ENCODE results near the gene LCE1C. TPM values are rescaled to one million over a fixed set of nuclear protein-coding genes. Genes with fewer than 3 reads are reported as not detected.

The LCE1C gene
- total RNA-seq, 1 experiment from 2014 or later = not detected

- H3K4me3 Mint-ChIP-seq = no peak overlapping the region
- CTCF ChIA-PET = no interaction called here
Measured at GRCh38 chr1:152777510-152778137, 28.8 kb downstream of the LCE1C start.

GRCh38 chr1:152776361-152776760 is 30.1 kb downstream of the LCE1C start:
- ChIA-PET CTCF (no interaction called here), POLR2A (no interaction called here)
- Mint-ChIP-seq H3K27me3 (ENCODE audit: low read depth) (peaks cover 25% of the 10 kb centered on the region), H3K4me3 (no peak overlapping the region), H3K9me3 (peaks cover 80% of the 10 kb centered on the region), H3K4me1 (no peaks in the 10 kb centered on the region), H3K36me3 (peaks cover 64% of the 10 kb centered on the region), H3K27ac (no peak overlapping the region)
- no peak for DNase-seq (ENCODE audit: low spot score)
- no peak for ATAC-seq
- TF ChIP-seq MAX (CRISPR knock-in tag; IDR thresholded peaks at IDR 0.05) (no peak), ZNF317 (CRISPR knock-in tag; IDR thresholded peaks at IDR 0.05; ENCODE audit: borderline replicate concordance, low read depth) (no peak), HMGA2 (CRISPR knock-in tag; IDR thresholded peaks at IDR 0.05) (no peak), ETV6 (CRISPR knock-in tag; IDR thresholded peaks at IDR 0.05) (no peak), PRDM15 (CRISPR knock-in tag; IDR thresholded peaks at IDR 0.05) (no peak), E2F5 (CRISPR knock-in tag; IDR thresholded peaks at IDR 0.05) (no peak), STAT6 (CRISPR knock-in tag; conservative IDR thresholded peaks at IDR 0.05; ENCODE audit: low read depth) (no peak), TP53 (CRISPR knock-in tag; IDR thresholded peaks at IDR 0.05) (no peak), ZSCAN18 (CRISPR knock-in tag; IDR thresholded peaks at IDR 0.05) (no peak), SP1 (CRISPR knock-in tag; conservative IDR thresholded peaks at IDR 0.05) (no peak), NR3C1 (CRISPR knock-in tag; conservative IDR thresholded peaks at IDR 0.05; ENCODE audit: low read depth) (no peak), ZNF219 (CRISPR knock-in tag; IDR thresholded peaks at IDR 0.05; ENCODE audit: borderline replicate concordance) (no peak), ATF2 (CRISPR knock-in tag; IDR thresholded peaks at IDR 0.05; ENCODE audit: borderline replicate concordance, low read depth) (no peak), SMAD3 (CRISPR knock-in tag; IDR thresholded peaks at IDR 0.05; ENCODE audit: borderline replicate concordance) (no peak)

More at GRCh38 chr1:152777510-152778137, 28.8 kb downstream of the LCE1C start:
- Mint-ChIP-seq H3K27me3 (ENCODE audit: low read depth) (peaks cover 25% of the 10 kb centered on the region), H3K4me1 (no peaks in the 10 kb centered on the region), H3K27ac (no peak overlapping the region), H3K36me3 (peaks cover 65% of the 10 kb centered on the region), H3K9me3 (peaks cover 83% of the 10 kb centered on the region)
- TF ChIP-seq ZNF425 (CRISPR knock-in tag; conservative IDR thresholded peaks at IDR 0.05) = no peak
- ATAC-seq = no peak
- POLR2A ChIA-PET = no interaction called here
- DNase-seq (ENCODE audit: low spot score) = no peak
